Suprapubic skin (tissue), 4 donors: ENCODE data around the gene EPB41L2.

Experiments used
- CTCF ChIP-seq, 2 donors: fragments of 200-600 bp in 1 of 2; fragments of 450-650 bp in 1 of 2; sonication (generic) in 1 of 2; IDR thresholded peaks; one replicate each; pipeline ENCODE4 v1.5.1; 2016 to 2019; ENCODE audit warnings: antibody characterized with exemption in 2 of 2, mild to moderate bottlenecking in 1 of 2, moderate library complexity in 1 of 2
- EP300 ChIP-seq: sonication (generic); formaldehyde crosslinking; IDR thresholded peaks from one replicate; pipeline ENCODE4 v1.6.1; 2017; ENCODE audit warnings: antibody characterized with exemption
- POLR2A ChIP-seq, 2 donors: fragments of 450-650 bp; IDR thresholded peaks; one replicate each; pipeline ENCODE4 v1.6.1; 2017; ENCODE audit warnings: antibody characterized with exemption in 2 of 2, mild to moderate bottlenecking in 2 of 2, moderate library complexity in 2 of 2
- POLR2AphosphoS5 ChIP-seq, 3 donors: sonication (generic); formaldehyde crosslinking; IDR thresholded peaks; one replicate each; pipeline ENCODE4 v1.6.1; 2017; ENCODE audit warnings: antibody characterized with exemption in 3 of 3

- no peak for TF ChIP-seq POLR2A (IDR thresholded peaks at IDR 0.05)
- TF ChIP-seq CTCF (IDR thresholded peaks at IDR 0.05), result no peak
- no peak for TF ChIP-seq POLR2AphosphoS5 (IDR thresholded peaks at IDR 0.05)
- no peak for TF ChIP-seq EP300
These were observed 215.8 kb downstream of the EPB41L2 start for GRCh38 chr6:130847001-130847910.
